NOMO-1 treated with DMSO at 0.1 percent for 48 hours (cell line): Measurements from ENCODE around the gene CAP2.

ENCODE experiments used
- DNase-seq: peaks from one replicate; lab custom pipeline; 2025; ENCODE audit not compliant: unreplicated experiment; lab: John Stamatoyannopoulos, UW

CAP2 gene

DNA sequence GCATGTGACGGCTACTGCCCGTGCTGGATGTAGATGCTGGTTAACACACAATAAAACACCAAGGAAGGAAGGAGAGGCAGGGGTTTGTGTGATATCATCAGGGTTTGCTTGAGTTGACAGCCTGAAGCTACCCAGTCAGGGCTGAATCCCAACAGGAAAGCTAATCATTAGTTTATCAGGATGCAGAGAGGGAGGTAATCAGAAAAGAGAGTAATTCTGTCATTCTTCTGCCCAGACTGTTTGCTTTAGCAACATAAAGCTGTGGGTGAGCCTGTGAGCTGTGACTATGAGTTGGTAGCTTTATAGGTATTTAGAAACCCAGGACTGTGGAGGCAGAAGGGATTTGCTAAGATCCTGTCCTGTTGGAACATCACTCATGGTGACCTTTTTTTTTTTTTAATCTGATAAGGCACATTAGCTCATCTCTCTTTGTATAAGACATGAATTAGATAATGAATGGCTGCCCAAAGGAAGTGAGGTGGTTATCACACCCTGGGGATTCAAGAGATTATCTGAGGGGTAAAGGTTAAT lies 79.3 kb downstream of the CAP2 start:
- no peak for DNase-seq

DNA sequence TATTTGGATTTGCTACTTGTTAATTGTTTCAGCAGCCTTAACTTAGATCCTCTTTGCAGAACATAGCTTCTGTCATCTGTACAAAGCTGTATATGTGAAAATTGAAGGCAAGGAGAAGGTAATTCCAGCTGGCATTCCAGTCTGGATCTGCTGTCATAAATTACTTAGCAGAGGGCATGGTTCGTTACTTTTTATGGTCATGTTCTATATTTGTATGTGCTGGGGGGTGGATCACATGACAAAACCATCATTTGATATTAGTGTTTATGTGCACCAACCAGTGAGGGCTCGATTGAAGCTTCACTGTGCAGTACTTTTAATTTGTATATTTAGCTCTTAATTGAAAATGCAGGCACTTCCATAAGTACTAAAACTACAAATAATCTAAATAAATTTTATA lies 80.2 kb downstream of the CAP2 start:
- no peak for DNase-seq

DNA sequence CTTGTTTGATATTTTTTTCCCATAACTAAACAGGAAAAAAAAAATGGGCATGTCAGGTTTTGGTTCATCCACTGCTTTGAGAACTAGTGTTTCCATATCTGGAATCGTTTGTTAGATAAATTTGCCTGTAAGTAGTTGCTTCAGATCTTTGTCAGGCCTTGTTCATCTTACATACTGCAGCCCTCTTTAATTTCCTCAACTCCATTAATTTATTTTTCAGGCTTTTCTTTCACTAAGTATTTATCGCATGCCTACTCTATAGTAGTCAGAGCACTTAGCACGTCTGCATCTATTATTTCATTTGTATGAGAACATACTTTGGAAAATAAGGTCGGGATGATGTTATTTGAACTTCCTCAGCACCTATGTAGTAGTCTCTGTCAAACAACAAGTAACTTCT lies 80.9 kb downstream of the CAP2 start:
- DNase-seq, result no peak

DNA sequence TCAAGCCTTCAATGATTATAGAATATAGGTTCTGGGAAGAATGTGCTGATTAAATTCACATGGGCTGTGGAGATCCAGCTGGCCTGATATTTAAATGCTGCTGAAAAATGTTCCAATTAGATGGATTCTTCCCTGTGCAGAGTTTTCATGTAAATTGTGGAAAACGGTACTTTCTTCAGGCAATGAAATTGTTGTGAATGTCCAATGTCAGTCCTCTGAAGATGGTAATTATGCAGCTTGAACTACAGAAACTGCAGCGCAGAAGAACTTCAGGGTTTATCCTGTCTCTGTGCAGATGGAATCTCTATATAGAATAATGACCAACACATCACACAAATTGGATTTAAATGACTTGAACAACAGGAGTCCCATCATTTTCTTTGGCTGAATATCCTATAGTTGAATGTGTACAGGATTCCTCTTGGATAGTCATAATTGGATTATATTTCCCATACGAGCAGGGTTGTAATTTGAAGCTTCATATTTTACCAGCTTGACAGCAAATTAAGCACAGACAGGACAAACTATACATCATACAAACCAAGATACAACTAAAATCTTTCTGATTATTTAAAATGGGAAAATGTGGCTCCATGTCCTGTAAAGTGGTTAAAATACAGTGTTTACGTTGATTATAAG lies 82.3 kb downstream of the CAP2 start:
- no peak for DNase-seq

DNA sequence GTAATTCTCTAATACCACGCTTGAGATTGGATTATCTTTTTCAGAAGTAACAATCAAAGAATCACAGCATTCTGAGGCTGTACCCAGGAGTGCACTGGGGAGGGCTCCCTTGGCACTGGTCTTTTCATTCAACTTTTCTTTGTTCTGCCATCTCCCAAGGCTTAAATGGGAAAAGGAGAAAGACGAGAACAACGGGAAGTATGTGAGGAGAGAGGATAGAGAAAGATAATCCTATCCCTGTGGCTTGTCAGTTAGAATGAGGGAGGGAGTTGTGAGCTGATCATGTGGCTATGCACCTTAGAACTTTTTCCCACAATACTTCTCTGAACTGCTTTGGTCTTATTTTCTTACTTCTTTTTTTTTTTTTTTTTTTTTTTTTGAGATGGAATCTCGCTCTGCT lies 83.1 kb downstream of the CAP2 start:
- DNase-seq, result no peak

DNA sequence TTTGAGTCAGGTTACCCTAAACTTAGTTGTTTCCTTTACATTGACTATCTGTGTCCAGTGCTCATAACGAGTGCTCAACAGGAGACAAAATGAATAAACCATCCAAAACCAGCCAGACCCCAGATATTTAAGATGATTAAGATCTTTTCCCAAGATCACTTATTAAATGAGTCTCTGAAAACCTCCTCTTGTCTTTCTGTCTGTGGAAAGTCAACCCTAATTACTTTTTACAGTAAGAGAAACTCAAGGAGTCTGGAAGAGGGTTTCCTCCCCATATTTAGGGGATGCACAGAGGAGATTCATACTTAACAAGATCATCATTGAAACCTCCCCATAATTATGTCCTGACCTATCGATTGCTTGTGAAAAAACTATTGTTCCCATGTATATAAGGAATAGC lies 84.0 kb downstream of the CAP2 start:
- DNase-seq, result no peak

DNA sequence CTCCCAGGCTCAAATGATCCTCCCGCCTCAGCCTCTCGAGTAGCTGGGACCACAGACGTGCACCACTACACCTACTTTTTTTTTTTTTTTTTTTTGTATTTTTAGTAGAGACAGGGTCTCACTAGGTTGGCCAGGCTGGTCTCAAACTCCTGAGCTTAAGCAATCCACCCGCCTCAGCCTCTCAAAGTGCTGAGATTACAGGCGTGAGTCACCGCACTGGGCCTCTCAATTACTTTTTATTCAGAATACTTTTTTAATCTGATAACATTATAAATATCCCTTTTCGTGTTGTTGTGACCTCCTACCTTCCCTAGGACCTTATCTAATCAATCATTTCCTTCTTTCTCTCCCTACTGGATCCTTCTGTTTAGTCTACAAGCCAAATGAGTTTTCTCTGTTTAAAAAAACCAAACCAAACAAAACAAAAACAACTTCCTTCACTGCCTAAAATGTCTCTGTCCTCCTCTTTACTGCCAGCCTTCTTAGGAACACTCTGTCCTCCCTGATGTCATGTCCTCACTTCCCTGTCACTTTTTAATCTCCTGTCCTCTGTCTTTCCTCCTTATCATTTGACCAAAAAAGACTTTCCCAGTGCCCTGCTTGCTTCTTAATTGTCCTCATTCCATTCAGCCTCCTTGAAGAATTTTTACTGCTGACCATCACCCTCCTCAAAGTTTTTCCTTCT lies 85.0 kb downstream of the CAP2 start:
- no peak for DNase-seq

DNA sequence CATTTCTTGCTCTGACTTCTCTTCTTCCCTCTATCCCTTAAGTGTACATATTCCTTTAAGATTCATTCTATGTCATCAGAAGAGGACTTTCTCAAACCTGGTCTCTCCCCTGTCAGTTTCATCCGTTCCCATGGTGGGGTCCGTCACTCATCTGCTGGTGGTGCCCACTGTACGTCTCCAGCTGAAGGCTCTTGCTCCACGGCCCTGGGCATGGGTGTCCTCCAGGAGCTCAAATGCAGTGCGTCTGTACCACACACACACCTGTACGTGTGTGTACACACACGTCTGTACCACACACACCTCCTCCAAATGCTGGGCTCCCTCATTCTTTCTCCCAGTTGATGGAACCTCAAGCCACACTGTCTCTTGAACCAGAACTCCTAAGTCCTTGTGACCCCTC lies 85.6 kb downstream of the CAP2 start:
- no peak for DNase-seq

DNA sequence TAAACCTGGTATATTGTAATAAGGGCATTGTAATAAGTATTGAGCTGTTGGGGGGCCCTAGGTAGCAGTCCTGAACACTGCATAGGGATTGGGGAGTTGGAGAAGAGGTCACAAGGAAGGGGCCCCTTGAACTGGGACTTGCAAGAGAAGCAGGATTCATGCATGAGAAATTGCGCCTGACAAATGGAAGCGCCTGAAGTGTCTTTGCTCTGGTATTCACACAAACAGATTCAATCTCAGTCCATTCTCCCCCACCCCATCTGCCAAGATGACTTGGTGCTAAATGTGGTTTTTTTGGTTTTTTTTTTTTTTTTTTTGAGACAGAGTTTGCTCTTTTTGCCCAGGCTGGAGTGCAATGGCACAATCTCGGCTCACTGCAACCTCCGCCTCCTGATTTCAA lies 87.1 kb downstream of the CAP2 start:
- DNase-seq, result no peak

DNA sequence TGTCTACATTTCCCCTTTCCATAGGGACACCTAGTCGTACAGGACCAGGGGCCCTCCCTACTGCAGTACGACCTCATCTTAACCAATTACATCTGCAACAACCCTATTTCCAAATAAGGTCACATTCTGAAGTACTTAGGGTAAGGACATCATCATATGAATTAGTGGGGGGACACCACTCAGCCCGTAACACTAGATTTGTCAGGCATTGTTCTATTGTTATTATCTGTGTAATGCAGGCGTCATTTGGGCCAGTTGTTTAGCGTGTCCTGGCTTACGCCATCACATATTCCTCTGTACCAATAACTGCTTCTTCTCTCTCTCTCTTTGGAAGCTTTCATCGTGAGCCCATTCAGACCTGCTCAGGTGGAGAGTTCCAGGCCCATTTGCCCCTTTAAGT lies 89.3 kb downstream of the CAP2 start:
- no peak for DNase-seq

DNA sequence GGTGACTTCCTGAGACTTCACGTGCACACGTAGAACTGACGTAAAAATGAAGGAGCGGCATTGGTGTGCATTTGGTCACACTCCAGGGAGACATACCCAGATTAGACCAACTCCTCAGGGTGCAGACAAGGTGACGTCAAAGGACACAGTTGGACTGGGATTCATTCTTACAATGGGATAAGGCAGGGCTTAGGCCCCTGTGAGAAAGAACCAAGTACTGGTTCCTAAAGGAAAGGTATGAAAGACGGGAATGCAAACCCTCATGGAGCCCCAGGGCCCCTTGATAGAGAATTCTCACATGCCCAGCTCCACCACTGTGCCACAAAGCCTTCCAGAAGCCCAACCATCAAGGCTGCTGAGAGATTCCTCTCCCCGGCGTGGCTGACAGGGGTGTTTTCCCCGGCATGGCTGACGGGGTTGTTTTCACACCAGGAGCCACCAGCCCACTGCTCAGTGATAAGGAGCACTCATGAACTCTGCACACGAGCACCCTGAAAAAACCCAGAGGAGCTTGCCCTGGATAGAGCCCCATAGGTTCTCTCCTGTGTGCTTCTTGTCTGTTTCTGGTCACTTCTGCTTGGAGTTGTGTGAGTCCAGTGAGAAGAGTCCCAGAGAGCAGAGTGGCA lies 90.1 kb downstream of the CAP2 start:
- DNase-seq, result no peak

DNA sequence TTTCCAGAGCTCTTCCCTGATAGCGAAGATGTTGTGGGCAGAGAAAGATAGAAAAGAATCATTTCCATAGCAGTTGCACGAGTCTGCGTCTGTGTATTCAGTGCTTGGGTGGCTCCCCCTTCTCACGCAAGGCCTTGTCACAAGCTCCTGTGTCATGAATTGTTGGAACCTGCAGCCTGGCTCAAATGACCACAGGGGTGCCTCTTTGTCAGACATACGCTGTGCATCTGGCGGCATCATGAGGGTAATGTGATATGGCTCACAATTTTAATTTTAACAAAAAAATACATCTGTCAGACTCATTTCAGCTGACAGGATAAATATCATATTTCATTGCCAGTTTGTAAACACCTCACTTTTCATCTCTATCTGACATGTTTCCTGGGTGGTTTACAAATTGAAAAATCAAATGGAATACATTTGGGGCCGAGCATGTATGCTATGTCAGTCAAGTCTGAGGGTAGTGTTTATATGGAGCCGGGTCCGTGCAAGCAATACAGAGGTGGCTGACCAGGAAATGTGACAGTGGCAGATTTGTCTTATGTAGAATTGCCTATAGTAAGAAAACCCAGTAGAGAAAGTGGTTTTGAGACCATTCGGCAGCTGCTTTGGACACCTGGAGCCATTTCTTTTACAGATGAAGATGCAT lies 90.9 kb downstream of the CAP2 start:
- no peak for DNase-seq

DNA sequence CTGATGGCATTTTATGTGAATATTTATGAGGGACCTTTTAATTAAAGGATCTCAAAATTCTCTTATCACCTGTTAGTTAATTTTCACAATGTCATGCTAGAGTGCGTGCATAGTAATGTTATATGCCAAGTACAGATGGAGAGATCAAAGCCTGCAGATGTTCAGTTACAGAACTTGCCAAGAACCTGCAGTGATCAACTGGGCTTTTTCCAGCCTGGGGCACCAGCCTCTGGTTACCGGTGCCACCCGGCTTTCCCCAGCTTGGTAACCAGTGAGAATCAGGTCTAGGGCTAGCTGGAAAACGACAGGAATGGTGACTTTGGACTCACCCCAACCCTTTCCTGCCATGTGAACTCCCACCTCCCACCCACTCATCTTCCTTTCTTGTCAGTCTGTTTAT lies 91.8 kb downstream of the CAP2 start:
- DNase-seq, result no peak

DNA sequence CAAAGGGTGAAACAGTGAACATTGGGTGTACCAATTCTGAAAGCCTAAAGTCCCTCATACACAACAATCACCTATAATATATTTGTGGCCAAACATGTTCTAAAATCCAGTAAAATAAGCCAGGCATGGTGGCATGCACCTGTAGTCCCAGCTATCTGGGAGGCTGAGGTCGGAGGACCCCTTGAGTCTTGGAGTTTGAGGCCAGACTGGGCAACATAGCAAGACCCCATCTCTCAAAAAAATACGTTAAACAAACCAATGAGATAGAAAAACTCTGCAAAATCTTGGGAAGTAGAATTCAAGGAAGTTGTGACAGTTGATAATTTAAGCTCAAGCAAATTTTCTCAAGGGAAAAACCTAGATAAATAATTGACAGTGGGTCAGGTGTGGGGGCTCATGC lies 92.6 kb downstream of the CAP2 start:
- DNase-seq, result no peak

DNA sequence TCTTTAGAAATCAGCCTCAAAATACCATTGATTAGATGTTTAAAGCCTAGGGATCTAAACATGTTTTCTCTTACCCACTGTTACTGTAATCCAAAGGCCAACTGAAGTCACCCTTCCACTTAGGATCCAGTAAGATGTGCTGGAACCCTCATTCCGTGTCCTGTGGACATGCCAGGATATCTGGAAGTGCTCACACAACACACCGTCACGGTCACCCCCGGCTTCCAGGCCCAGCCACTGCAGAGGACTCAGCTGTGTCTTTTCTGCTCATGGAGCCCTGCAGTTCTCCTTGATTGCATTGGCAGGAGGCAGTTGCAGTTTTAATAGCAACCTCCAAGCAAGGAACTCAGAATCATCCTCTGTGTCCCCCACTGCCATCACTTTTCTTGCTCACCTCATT lies 93.3 kb downstream of the CAP2 start:
- no peak for DNase-seq

DNA sequence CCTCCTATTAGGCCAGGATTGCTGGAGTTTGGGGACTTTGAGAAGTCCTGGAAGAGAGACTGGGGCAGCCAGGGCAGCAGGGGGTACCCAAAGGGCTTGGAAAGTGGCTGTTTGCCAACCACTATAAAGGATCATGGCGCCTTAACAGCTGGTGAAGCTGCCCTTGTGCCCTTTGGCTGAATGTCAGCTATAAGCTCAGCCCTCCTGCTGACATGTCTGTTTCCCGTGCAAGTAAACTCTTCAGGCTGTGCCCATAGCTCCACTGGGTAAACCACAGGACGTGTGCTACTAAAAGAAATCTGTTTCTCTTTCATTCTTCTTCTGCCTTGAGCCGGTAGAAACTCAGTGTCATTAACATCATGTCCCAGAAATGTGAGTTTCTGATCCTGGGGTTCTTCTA lies 97.3 kb downstream of the CAP2 start:
- DNase-seq, result no peak

DNA sequence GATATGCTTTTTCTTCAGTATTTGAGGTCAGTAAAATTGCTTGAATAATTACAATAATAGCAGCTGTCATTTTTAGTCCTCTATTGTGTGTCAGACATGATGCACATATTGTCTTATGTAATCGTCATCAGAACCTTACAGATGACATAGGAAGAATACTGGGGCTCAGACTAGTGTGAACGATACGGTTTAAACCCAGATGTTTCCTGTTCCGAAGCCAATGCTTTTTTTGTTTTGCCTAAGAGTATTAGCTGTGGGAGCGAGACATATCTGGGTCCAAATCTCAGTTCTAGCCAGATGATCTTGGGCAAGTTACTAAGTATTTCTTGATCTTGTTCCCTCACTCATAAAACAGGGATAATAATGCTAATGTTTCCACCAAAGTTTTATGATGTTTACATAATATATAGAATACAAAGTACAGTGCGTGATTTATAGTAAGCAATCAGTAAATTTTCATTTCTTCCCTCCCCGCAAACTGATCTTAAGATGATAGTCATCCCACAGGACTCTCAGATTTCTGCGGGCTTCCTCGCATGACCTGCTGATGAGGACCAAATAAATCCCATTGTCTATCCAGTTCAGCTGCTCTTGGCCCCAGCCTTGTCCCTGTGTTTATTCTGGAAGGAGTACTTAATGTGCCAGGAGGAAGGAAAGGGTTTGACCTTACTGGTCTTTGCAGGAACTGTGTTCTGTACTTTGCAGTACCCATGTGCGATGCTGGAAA lies 98.2 kb downstream of the CAP2 start:
- no peak for DNase-seq

DNA sequence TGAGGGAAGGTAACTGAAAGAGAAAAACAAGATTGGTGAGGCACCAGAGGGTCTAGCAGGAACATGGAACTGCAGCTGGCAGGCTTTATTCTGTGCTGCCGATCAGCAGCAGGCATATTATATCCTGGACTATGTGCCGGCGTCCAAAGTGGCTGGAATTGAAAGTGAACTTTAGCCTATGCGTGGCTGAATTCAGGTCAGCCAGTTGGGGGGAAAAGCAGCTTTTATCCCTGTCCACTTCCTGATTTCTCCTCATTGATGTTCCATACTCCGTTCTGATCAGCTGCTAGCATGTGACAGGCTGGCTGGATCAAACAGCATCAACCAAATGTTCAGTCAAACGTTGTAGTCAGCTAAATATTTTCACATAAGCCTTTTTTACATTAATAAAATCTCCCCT lies 99.0 kb downstream of the CAP2 start:
- DNase-seq, result no peak

DNA sequence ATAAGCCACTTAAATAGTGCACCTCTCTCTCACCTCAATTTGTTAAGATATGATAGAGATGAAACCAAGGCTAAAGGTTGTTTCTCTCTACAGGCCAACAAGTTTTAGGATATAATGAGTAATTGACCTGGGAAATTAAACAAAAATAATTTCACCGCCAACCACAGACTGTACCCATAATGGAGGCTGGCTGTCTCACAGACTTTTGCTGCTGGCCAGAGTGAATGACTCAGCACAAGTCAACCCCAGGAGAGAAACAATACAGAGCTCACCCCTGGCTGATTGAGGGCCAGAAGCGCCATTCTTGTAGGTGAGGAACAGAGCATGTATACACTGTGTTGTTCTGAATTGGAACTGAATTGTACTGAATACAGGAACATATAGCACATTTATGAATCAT lies 99.9 kb downstream of the CAP2 start:
- DNase-seq, result no peak

DNA sequence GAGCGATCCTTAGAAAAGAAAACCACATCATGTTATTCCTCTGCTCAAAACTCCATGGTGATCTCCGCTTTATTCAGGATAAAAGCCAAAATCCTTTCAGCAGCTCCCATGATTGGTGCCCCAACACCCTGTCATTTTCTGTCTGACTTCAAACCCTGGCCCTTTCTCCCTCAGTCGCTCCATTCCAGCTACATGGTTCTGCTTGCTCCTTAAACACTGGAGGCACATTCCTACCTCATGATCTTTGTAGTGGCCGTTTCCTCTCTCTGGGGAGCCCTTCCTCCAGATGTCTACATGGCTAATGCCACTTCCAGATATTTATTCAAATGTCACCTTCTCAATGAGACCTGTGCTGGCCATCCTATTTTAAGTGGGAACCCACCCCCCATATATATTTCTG lies 100.8 kb downstream of the CAP2 start:
- DNase-seq, result no peak

DNA sequence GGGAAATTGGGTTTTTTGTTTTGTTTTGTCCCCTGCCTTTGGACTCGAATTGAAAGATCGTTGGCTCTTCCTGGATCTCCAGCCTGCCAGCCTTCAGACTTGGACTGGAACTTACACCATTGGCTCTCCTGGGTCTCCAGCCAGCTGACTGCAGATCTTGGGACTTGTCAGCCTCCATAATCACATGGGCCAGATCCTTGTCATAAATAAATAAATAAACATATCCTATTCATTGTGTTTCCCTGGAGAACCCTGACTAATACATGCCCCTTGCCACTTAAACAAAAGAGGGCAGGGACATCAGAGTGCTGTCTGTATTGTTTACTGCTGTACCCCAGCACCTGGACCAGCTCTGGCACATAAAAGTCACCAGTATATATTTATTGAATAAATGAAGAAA lies 101.5 kb downstream of the CAP2 start:
- DNase-seq, result no peak
